Body of pancreas (tissue), 4 donors: ENCODE measurements around the gene C2CD5. TPM values are rescaled to one million over a fixed set of nuclear protein-coding genes. Genes with fewer than 3 reads are reported as not detected.

ENCODE experiments used
- ATAC-seq: fragments of 150-250 bp; one replicate; pipeline ENCODE4 v1.9.1; 2016
- DNase-seq, 4 donors: peaks; one replicate each; pipeline ENCODE4 v3.0.0-alpha.2; 2019
- H3K27ac ChIP-seq, 4 donors: fragments of 200-600 bp; sonication (generic); 1 replicate in 3 of 4; 2 replicates in 1 of 4; pipeline versions ENCODE4 v1.5.1 to v1.6.1; 2016 to 2019; ENCODE audit warnings: mild to moderate bottlenecking in 1 of 4, mixed read lengths in 1 of 4, moderate library complexity in 1 of 4
- H3K27me3 ChIP-seq, 2 donors: fragments of 200-600 bp; sonication (generic); one replicate each; pipeline ENCODE4 v1.6.0; 2016; ENCODE audit warnings: mild to moderate bottlenecking in 1 of 2
- H3K36me3 ChIP-seq, 2 donors: fragments of 200-600 bp; sonication (generic); replicated peaks in 1 of 2; 2 replicates each; pipeline ENCODE4 v1.5.1; 2016; ENCODE audit warnings: low read depth in 2 of 2; ENCODE audit not compliant: insufficient read depth in 1 of 2
- H3K4me1 ChIP-seq: fragments of 200-600 bp; sonication (generic); one replicate; pipeline ENCODE4 v1.6.0; 2016
- H3K4me3 ChIP-seq, 2 donors: fragments of 200-600 bp; sonication (generic); 1 replicate in 1 of 2; 2 replicates in 1 of 2; pipeline ENCODE4 v1.5.1; 2016 to 2019
- H3K9me3 ChIP-seq, 3 donors: fragments of 200-600 bp; sonication (generic); 1 replicate in 2 of 3; 2 replicates in 1 of 3; pipeline ENCODE4 v1.5.1; 2016
- CTCF ChIP-seq, 7 experiments: fragments of 450-650 bp in 4 of 7; fragments of 200-600 bp in 3 of 7; sonication (generic) in 3 of 7; IDR thresholded peaks; one replicate each; pipeline ENCODE4 v1.5.1; 2016 to 2019; ENCODE audit warnings: antibody characterized with exemption in 7 of 7
- POLR2A ChIP-seq, 3 donors: fragments of 450-650 bp; IDR thresholded peaks; one replicate each; pipeline ENCODE4 v1.6.1; 2016; ENCODE audit warnings: antibody characterized with exemption in 3 of 3, mild to moderate bottlenecking in 2 of 3
- WGBS, 2 donors: methylation state at CpG; one replicate each; pipeline ENCODE4 v1.1.5; 2017; 5-methylcytosine and 5-hydroxymethylcytosine counted together
- intact Hi-C: fragments of 100-400 bp; cut with DNase I; formaldehyde crosslinking; loops from one replicate; pipeline ENCODE4 v1.15.1; 2023
- total RNA-seq, 2 donors: library from RNA; depleted of rRNA; stranded (reverse); fragments of >200 nt; gene quantifications; one replicate each; pipeline ENCODE4 v1.1.0, GENCODE V29; 2016

Gene C2CD5
- total RNA-seq, 2 donors from 2014 or later = 12.2 to 32.9 TPM

GRCh38 chr12:22431693-22432251 lies 112.6 kb downstream of the C2CD5 start:
- Histone ChIP-seq H3K4me3 (no peak overlapping the region), H3K36me3 (no peaks in the 10 kb centered on the region), H3K27ac (no peak overlapping the region), H3K9me3 (no peaks in the 10 kb centered on the region), H3K27me3 (no peaks in the 10 kb centered on the region), H3K4me1 (no peaks in the 10 kb centered on the region)
- no peak for ATAC-seq
- WGBS, 2 donors = 64 to 81% methylated on average over 1 of the region's 1 CpG
- no peak for TF ChIP-seq POLR2A (IDR thresholded peaks at IDR 0.05)
- no peak for TF ChIP-seq CTCF (IDR thresholded peaks at IDR 0.05)
- intact Hi-C loops = no loop called here
- no peak for DNase-seq

- ATAC-seq = no peak
- H3K9me3 ChIP-seq = no peaks in the 10 kb centered on the region
- H3K27ac ChIP-seq = no peak overlapping the region
- intact Hi-C loops = no loop called here
- DNase-seq = no peak
- H3K27me3 ChIP-seq = no peaks in the 10 kb centered on the region
- no peaks in the 10 kb centered on the region for H3K36me3 ChIP-seq
- peaks cover 14% of the 10 kb centered on the region for H3K4me1 ChIP-seq
- no peak overlapping the region for H3K4me3 ChIP-seq
- TF ChIP-seq CTCF (IDR thresholded peaks at IDR 0.05) = no peak
- TF ChIP-seq POLR2A (IDR thresholded peaks at IDR 0.05) = no peak
These were observed 127.5 kb downstream of the C2CD5 start for GRCh38 chr12:22416801-22417200.

GRCh38 chr12:22415342-22416309 lies 128.7 kb downstream of the C2CD5 start:
- no peak overlapping the region for H3K27ac ChIP-seq
- H3K4me1 ChIP-seq = peaks cover 14% of the 10 kb centered on the region
- 24 to 31% methylated on average over 4 of the region's 4 CpGs for WGBS, 2 donors
- DNase-seq = peak in 3 of 4 donors; percentile 47 to 65 (median 63)
- intact Hi-C loops = no loop called here
- no peak for TF ChIP-seq CTCF (IDR thresholded peaks at IDR 0.05)
- TF ChIP-seq POLR2A (IDR thresholded peaks at IDR 0.05) = no peak
- ATAC-seq = peak; percentile 77
- no peaks in the 10 kb centered on the region for H3K36me3 ChIP-seq
- no peaks in the 10 kb centered on the region for H3K27me3 ChIP-seq
- H3K9me3 ChIP-seq = no peaks in the 10 kb centered on the region
- no peak overlapping the region for H3K4me3 ChIP-seq

- no peak for TF ChIP-seq CTCF (IDR thresholded peaks at IDR 0.05)
- no peak for TF ChIP-seq POLR2A (IDR thresholded peaks at IDR 0.05)
- ATAC-seq (no peak), DNase-seq (no peak)
- Histone ChIP-seq H3K4me3 (no peak overlapping the region), H3K4me1 (peaks cover 16% of the 10 kb centered on the region), H3K36me3 (no peaks in the 10 kb centered on the region), H3K27ac (no peak overlapping the region), H3K27me3 (no peaks in the 10 kb centered on the region), H3K9me3 (no peaks in the 10 kb centered on the region)
- intact Hi-C loops = no loop called here
- 94 to 100% methylated on average over 2 of the region's 2 CpGs for WGBS, 2 donors
These were observed 129.6 kb downstream of the C2CD5 start for GRCh38 chr12:22414742-22415141.
